HepG2 (cell line): Measurements from ENCODE around the gene ZNF763. TPM values are rescaled to one million over a fixed set of nuclear protein-coding genes. Genes with fewer than 3 reads are reported as not detected.

Experiments
- ARNT ChIP-seq: fragments of 450-650 bp; IDR thresholded peaks from 2 replicates; pipeline ENCODE4 v1.6.1; 2017
- ATF6 ChIP-seq: sonication (generic); formaldehyde crosslinking; conservative IDR thresholded peaks from 2 replicates; pipeline ENCODE4 v1.4.0; 2020; ENCODE audit warnings: missing genetic modification reagents
- BCL3 ChIP-seq: sonication (generic); formaldehyde crosslinking; IDR thresholded peaks from 2 replicates; pipeline ENCODE4 v1.5.1; 2020; ENCODE audit warnings: mild to moderate bottlenecking, missing genetic modification reagents, moderate library complexity
- CREB1 ChIP-seq, 2 experiments: fragments of 450-650 bp in 1 of 2; IDR thresholded peaks; 2 replicates each; pipeline ENCODE4 v1.6.1; 2016 to 2017; ENCODE audit warnings: control low read depth in 1 of 2, mild to moderate bottlenecking in 1 of 2, missing compliant biosample characterization in 1 of 2, missing genetic modification characterization in 1 of 2
- IKZF1 ChIP-seq: fragments of 450-650 bp; IDR thresholded peaks from 2 replicates; pipeline ENCODE4 v1.7.1; 2016
- KAT7 ChIP-seq: IDR thresholded peaks from 2 replicates; pipeline ENCODE4 v1.6.1; 2018; ENCODE audit warnings: borderline replicate concordance, missing compliant biosample characterization
- KDM5A ChIP-seq: fragments of 200-600 bp; sonication (generic); IDR thresholded peaks from 2 replicates; pipeline ENCODE4 v1.7.0; 2018; ENCODE audit warnings: antibody characterized with exemption, mild to moderate bottlenecking, low read length, borderline replicate concordance
- MLXIP ChIP-seq: sonication (generic); formaldehyde crosslinking; IDR thresholded peaks from 2 replicates; pipeline ENCODE4 v1.9.0; 2021; ENCODE audit warnings: missing genetic modification reagents, borderline replicate concordance
- MTA1 ChIP-seq: sonication (generic); formaldehyde crosslinking; IDR thresholded peaks from 2 replicates; pipeline ENCODE4 v1.4.0; 2020; ENCODE audit warnings: missing genetic modification reagents, mild to moderate bottlenecking, borderline replicate concordance
- NR2F1 ChIP-seq, 2 experiments: fragments of 450-650 bp in 1 of 2; formaldehyde crosslinking in 1 of 2; IDR thresholded peaks; 2 replicates each; pipeline versions ENCODE4 v1.5.0 to v1.6.1; 2016 to 2020; ENCODE audit warnings: mild to moderate bottlenecking in 1 of 2, missing compliant biosample characterization in 1 of 2, missing genetic modification reagents in 1 of 2, moderate library complexity in 1 of 2
- SP1 ChIP-seq, 2 experiments: fragments of 450-650 bp in 1 of 2; sonication (generic) in 1 of 2; formaldehyde crosslinking in 1 of 2; IDR thresholded peaks; 2 replicates each; pipeline versions ENCODE4 v1.4.0 to v1.6.1; 2016 to 2020; ENCODE audit warnings: missing genetic modification reagents in 1 of 2
- THAP8 ChIP-seq: sonication (generic); formaldehyde crosslinking; IDR thresholded peaks from 2 replicates; pipeline ENCODE4 v1.5.1; 2020; ENCODE audit warnings: missing genetic modification reagents, mild to moderate bottlenecking, borderline replicate concordance
- YY1 ChIP-seq: IDR thresholded peaks from 2 replicates; pipeline ENCODE4 v1.6.1; 2011; ENCODE audit warnings: low read length, low read depth, moderate library complexity, mild to moderate bottlenecking; ENCODE audit not compliant: insufficient read depth, insufficient replicate concordance
- ZNF138 ChIP-seq: sonication (generic); formaldehyde crosslinking; IDR thresholded peaks from 2 replicates; pipeline ENCODE4 v1.5.0; 2020; ENCODE audit warnings: mild to moderate bottlenecking, low read depth, missing genetic modification reagents
- ZNF251 ChIP-seq: sonication (generic); formaldehyde crosslinking; IDR thresholded peaks from 2 replicates; pipeline ENCODE4 v1.9.0; 2021; ENCODE audit warnings: mild to moderate bottlenecking, missing genetic modification reagents
- ZNF260 ChIP-seq: sonication (generic); formaldehyde crosslinking; IDR thresholded peaks from 2 replicates; pipeline ENCODE4 v1.4.0; 2020; ENCODE audit warnings: missing genetic modification reagents, low read depth, mild to moderate bottlenecking, borderline replicate concordance
- ZNF333 ChIP-seq: sonication (generic); formaldehyde crosslinking; IDR thresholded peaks from 2 replicates; pipeline ENCODE4 v1.4.0; 2020; ENCODE audit warnings: mild to moderate bottlenecking, missing genetic modification reagents, borderline replicate concordance
- ZNF446 ChIP-seq: sonication (generic); formaldehyde crosslinking; IDR thresholded peaks from 2 replicates; pipeline ENCODE4 v1.5.0; 2020; ENCODE audit warnings: mild to moderate bottlenecking, missing genetic modification reagents
- ZNF501 ChIP-seq: sonication (generic); formaldehyde crosslinking; IDR thresholded peaks from 2 replicates; pipeline ENCODE4 v1.5.1; 2020; ENCODE audit warnings: mild to moderate bottlenecking, moderate library complexity, missing genetic modification reagents
- ZNF546 ChIP-seq: sonication (generic); formaldehyde crosslinking; conservative IDR thresholded peaks from 2 replicates; pipeline ENCODE4 v1.8.1; 2023; ENCODE audit warnings: mild to moderate bottlenecking, missing genetic modification reagents
- ZNF577 ChIP-seq: sonication (generic); formaldehyde crosslinking; IDR thresholded peaks from 2 replicates; pipeline ENCODE4 v1.4.0; 2020; ENCODE audit warnings: mild to moderate bottlenecking, low read depth, missing genetic modification reagents, borderline replicate concordance
- ZSCAN20 ChIP-seq: sonication (generic); formaldehyde crosslinking; IDR thresholded peaks from 2 replicates; pipeline ENCODE4 v1.4.0; 2020; ENCODE audit warnings: missing genetic modification reagents, mild to moderate bottlenecking, borderline replicate concordance
- polyA plus RNA-seq, 8 experiments: library from polyadenylated mRNA; depleted of rRNA in 3 of 8; stranded (reverse) in 7 of 8; unstranded in 1 of 8; fragments of >200 nt; fragmentation: Illumina TruSeq in 4 of 8; extraction: Trizol in 4 of 8; gene quantifications; 2 replicates each; pipeline versions ENCODE4 v1.2.1 to v1.2.3, GENCODE V29; 2011 to 2016; ENCODE audit warnings: low read depth in 4 of 8, missing spikeins in 1 of 8, mixed read lengths in 1 of 8; ENCODE audit not compliant: insufficient read depth in 1 of 8
- total RNA-seq, 5 experiments: library from RNA; depleted of rRNA; stranded (reverse); fragments of >200 nt; fragmentation: Illumina TruSeq; extraction: Trizol; gene quantifications; 2 replicates each; pipeline ENCODE4 v1.2.3, GENCODE V29; 2016; ENCODE audit warnings: low read depth in 1 of 5

Gene ZNF763
- total and polyA plus RNA-seq, 2 of the 13 experiments (the other 11 are each of a cell fraction or from before 2014, with no cell fraction given): 0.08 to 0.42 TPM

- TF ChIP-seq BCL3 (CRISPR knock-in tag): peak; percentile 55; the same call in 1 of the 2 replicates
- no peak for TF ChIP-seq NR2F1 (CRISPR knock-in tag; IDR thresholded peaks at IDR 0.05)
- TF ChIP-seq KDM5A: no peak
- 0 out of 2 replicates have a peak, but pooled peaks have one; percentile 30 for TF ChIP-seq ZNF333 (CRISPR knock-in tag)
- peak; percentile 72; the same call in 1 of the 2 replicates for TF ChIP-seq MTA1 (CRISPR knock-in tag)
- no peak for TF ChIP-seq SP1 (IDR thresholded peaks at IDR 0.05)
- TF ChIP-seq SP1 (CRISPR knock-in tag; IDR thresholded peaks at IDR 0.05): peak; percentile 73
- 0 out of 2 replicates have a peak, but pooled peaks have one; percentile 2 for TF ChIP-seq MLXIP
- no peak for TF ChIP-seq IKZF1
- TF ChIP-seq THAP8 (CRISPR knock-in tag): no peak
- peak; percentile 70 for TF ChIP-seq YY1
- TF ChIP-seq KAT7 (CRISPR knock-in tag): peak; percentile 43; the same call in 1 of the 2 replicates
- no peak; the same call in 1 of the 2 replicates for TF ChIP-seq ZNF446 (CRISPR knock-in tag)
- TF ChIP-seq ZNF251 (CRISPR knock-in tag): no peak
- TF ChIP-seq ZNF577 (CRISPR knock-in tag): no peak
- TF ChIP-seq CREB1 (IDR thresholded peaks at IDR 0.05): no peak
- no peak for TF ChIP-seq CREB1 (CRISPR knock-in tag; IDR thresholded peaks at IDR 0.05)
- TF ChIP-seq ATF6 (CRISPR knock-in tag): no peak
- TF ChIP-seq ZNF501 (CRISPR knock-in tag): 0 out of 2 replicates have a peak, but pooled peaks have one; percentile 51
- TF ChIP-seq ZNF546: peak; percentile 83; the same call in 1 of the 2 replicates
- no peak for TF ChIP-seq ZNF260 (CRISPR knock-in tag)
- no peak for TF ChIP-seq ZSCAN20 (CRISPR knock-in tag)
- no peak for TF ChIP-seq ARNT
- TF ChIP-seq ZNF138 (CRISPR knock-in tag): no peak
These were observed 39.8 kb upstream of the ZNF763 start, which contains the start of gene ZNF700 (continued) for GRCh38 chr19:11924886-11925650.
